K562 (cell line): Measurements from ENCODE around the gene FAM222A. TPM values are rescaled to one million over a fixed set of nuclear protein-coding genes. Genes with fewer than 3 reads are reported as not detected.

Source experiments
- ATAC-seq: fragments of 200-7000 bp; cut with Tn5 transposase; 3 replicates; pipeline ENCODE4 v1.9.1; 2020; ENCODE audit warnings: moderate library complexity
- BruUV-seq: library from RNA; stranded (reverse); fragments of 400-500 nt; replicated peaks from 2 replicates; lab custom pipeline; 2021; lab: Mats Ljungman, UMichigan
- CTCF ChIA-PET: fragments of 300-600 bp; formaldehyde crosslinking; extraction: SDS; loops from one replicate; lab custom pipeline; 2021; ENCODE audit warnings: low intra/inter-chr PET ratio; lab: Yijun Ruan, JAX
- POLR2A ChIA-PET: fragments of 300-600, 350-650 bp; sonication (Branson Sonifier 250); formaldehyde crosslinking; extraction: SDS; loops from one replicate; lab custom pipeline; 2021; ENCODE audit warnings: antibody characterized with exemption, inconsistent platforms; lab: Yijun Ruan, JAX
- DNase-seq, 4 experiments: peaks; one replicate each; pipeline versions ENCODE4 v3.0.0 to v3.0.0-alpha.2; 2011 to 2018; ENCODE audit warnings: low spot score in 3 of 4, mixed read lengths in 3 of 4; ENCODE audit errors: extremely low read depth in 1 of 4
- FAIRE-seq: peaks from 2 replicates; lab custom pipeline; 2011; peaks lifted over from hg19 to GRCh38; lab: Jason Lieb, UNC
- H2AFZ ChIP-seq: 2 replicates; pipeline ENCODE4 v1.6.0; 2011; ENCODE audit warnings: low read depth, low read length, control low read depth, inconsistent platforms
- H3K27ac ChIP-seq: fragments of 200-600 bp; 3 replicates; pipeline ENCODE4 v1.8.0; 2011; ENCODE audit warnings: low read depth, mild to moderate bottlenecking, control low read depth, inconsistent platforms, low read length, moderate library complexity, mixed read lengths; ENCODE audit errors: extremely low read depth
- H3K27me3 ChIP-seq, 2 experiments: fragments of 300-600 bp in 1 of 2; 2 replicates in 1 of 2; 3 replicates in 1 of 2; pipeline versions ENCODE4 v1.6.0 to v1.8.0; 2011; ENCODE audit warnings: inconsistent platforms in 2 of 2, low read length in 2 of 2, mild to moderate bottlenecking in 1 of 2, mixed read lengths in 1 of 2, moderate library complexity in 1 of 2; ENCODE audit not compliant: control insufficient read depth in 2 of 2, insufficient read depth in 2 of 2
- H3K36me3 ChIP-seq: fragments of 300-600 bp; 3 replicates; pipeline ENCODE4 v1.8.0; 2011; ENCODE audit warnings: mild to moderate bottlenecking, low read length, inconsistent platforms; ENCODE audit not compliant: control insufficient read depth, insufficient read depth
- H3K4me1 ChIP-seq, 2 experiments: fragments of 200-600 bp in 1 of 2; replicated peaks in 1 of 2; 2 replicates in 1 of 2; 3 replicates in 1 of 2; pipeline versions ENCODE4 v1.5.1 to v1.8.0; 2011; ENCODE audit warnings: inconsistent platforms in 2 of 2, low read length in 2 of 2, mild to moderate bottlenecking in 1 of 2, mixed read lengths in 1 of 2, moderate library complexity in 1 of 2; ENCODE audit not compliant: control insufficient read depth in 2 of 2, insufficient read depth in 2 of 2
- H3K4me2 ChIP-seq: 2 replicates; pipeline ENCODE4 v1.6.1; 2011; ENCODE audit warnings: low read length, control low read depth, inconsistent platforms, mixed read lengths; ENCODE audit not compliant: insufficient read depth
- H3K4me3 ChIP-seq: fragments of 200-600 bp; sonication (generic), shearing (Covaris generic); 2 replicates; pipeline ENCODE4 v1.5.1; 2016; ENCODE audit warnings: control low read depth, inconsistent platforms
- H3K79me2 ChIP-seq: fragments of 200-600 bp; 3 replicates; pipeline ENCODE4 v1.8.0; 2011; ENCODE audit warnings: low read length, inconsistent platforms; ENCODE audit not compliant: control insufficient read depth, insufficient read depth
- H3K9ac ChIP-seq, 2 experiments: 2 replicates each; pipeline versions ENCODE4 v1.6.0 to v1.6.1; 2011; ENCODE audit warnings: low read depth in 2 of 2, low read length in 2 of 2, control low read depth in 1 of 2, inconsistent platforms in 1 of 2, mild to moderate bottlenecking in 1 of 2, mixed read lengths in 1 of 2; ENCODE audit not compliant: insufficient read depth in 1 of 2
- H3K9me1 ChIP-seq: one replicate; pipeline ENCODE4 v1.6.0; 2011; ENCODE audit warnings: inconsistent platforms, mild to moderate bottlenecking, low read length, moderate library complexity; ENCODE audit not compliant: control insufficient read depth, insufficient read depth
- H3K9me3 ChIP-seq: replicated peaks from 2 replicates; pipeline ENCODE4 v1.5.1; 2011; ENCODE audit warnings: low read depth, low read length, inconsistent platforms; ENCODE audit not compliant: control insufficient read depth, insufficient read depth
- H4K20me1 ChIP-seq: replicated peaks from 2 replicates; pipeline ENCODE4 v1.6.1; 2011; ENCODE audit warnings: low read length, inconsistent platforms, mixed read lengths; ENCODE audit not compliant: control insufficient read depth, insufficient read depth
- CEBPG ChIP-seq, 3 experiments: fragments of 200-800 bp in 1 of 3; sonication (Bioruptor generic) in 1 of 3; sonication (generic) in 1 of 3; formaldehyde crosslinking in 1 of 3; IDR thresholded peaks in 2 of 3; conservative IDR thresholded peaks in 1 of 3; 2 replicates each; pipeline versions ENCODE4 v1.6.1 to v1.8.0; 2016 to 2022; ENCODE audit warnings: missing compliant biosample characterization in 2 of 3, missing genetic modification characterization in 2 of 3, mild to moderate bottlenecking in 1 of 3, missing genetic modification reagents in 1 of 3
- CEBPZ ChIP-seq: fragments of 150-350 bp; IDR thresholded peaks from 2 replicates; pipeline ENCODE4 v1.6.1; 2014; ENCODE audit warnings: low read depth, mild to moderate bottlenecking, low read length, borderline replicate concordance
- ERF ChIP-seq: fragments of 450-650 bp; formaldehyde crosslinking; IDR thresholded peaks from 2 replicates; pipeline ENCODE4 v1.4.0; 2020; ENCODE audit warnings: mild to moderate bottlenecking, mixed read lengths
- HOMEZ ChIP-seq: fragments of 250-450 bp; sonication (Bioruptor Pico); IDR thresholded peaks from 2 replicates; pipeline ENCODE4 v1.4.0; 2020; ENCODE audit warnings: mild to moderate bottlenecking, moderate library complexity
- MIER1 ChIP-seq: fragments of 450-650 bp; IDR thresholded peaks from 2 replicates; pipeline ENCODE4 v1.6.1; 2016; ENCODE audit warnings: antibody characterized with exemption, mild to moderate bottlenecking, low read depth
- MXD1 ChIP-seq: fragments of 250-450 bp; sonication (Bioruptor Pico); IDR thresholded peaks from 2 replicates; pipeline ENCODE4 v1.8.0; 2021; ENCODE audit warnings: borderline replicate concordance, mild to moderate bottlenecking, moderate library complexity; ENCODE audit not compliant: poor library complexity, severe bottlenecking
- PHB ChIP-seq: fragments of 250-450 bp; sonication (Bioruptor Pico); IDR thresholded peaks from 2 replicates; pipeline ENCODE4 v1.5.0; 2021
- POLR2A ChIP-seq: fragments of 450-650 bp; conservative IDR thresholded peaks from 2 replicates; pipeline ENCODE4 v1.6.1; 2016
- SMARCA5 ChIP-seq: fragments of 450-650 bp; IDR thresholded peaks from 2 replicates; pipeline ENCODE4 v1.6.1; 2016
- SOX6 ChIP-seq: fragments of 450-650 bp; IDR thresholded peaks from 2 replicates; pipeline ENCODE4 v1.6.1; 2014; ENCODE audit warnings: mild to moderate bottlenecking
- TAF9B ChIP-seq: fragments of 450-650 bp; IDR thresholded peaks from 2 replicates; pipeline ENCODE4 v1.6.1; 2018; ENCODE audit warnings: mild to moderate bottlenecking; ENCODE audit not compliant: partially characterized antibody
- TCF7L2 ChIP-seq: fragments of 150-350 bp; IDR thresholded peaks from 2 replicates; pipeline ENCODE4 v1.6.1; 2016; ENCODE audit warnings: low read depth, mild to moderate bottlenecking, low read length, moderate library complexity
- ZNF280A ChIP-seq: fragments of 450-650 bp; IDR thresholded peaks from 2 replicates; pipeline ENCODE4 v1.6.1; 2018; ENCODE audit warnings: mild to moderate bottlenecking, low read depth; ENCODE audit not compliant: partially characterized antibody
- WGBS: fragments of 100-300 bp; shearing (Covaris generic); methylation state at CpG from one replicate; pipeline ENCODE4 v1.1.6; 2016; ENCODE audit warnings: low coverage, mixed read lengths; ENCODE audit not compliant: insufficient coverage; ENCODE audit errors: missing lambda C conversion rate; 5-methylcytosine and 5-hydroxymethylcytosine counted together
- in situ Hi-C: fragments of 300-500 bp; cut with MboI; formaldehyde crosslinking; loops from 4 replicates; pipeline ENCODE4 v1.15.0; 2018; ENCODE audit warnings: inconsistent platforms, mixed read lengths
- intact Hi-C: fragments of 100-400 bp; cut with micrococcal nuclease; formaldehyde crosslinking; loops from 2 replicates; pipeline ENCODE4 v1.14.2; 2022
- polyA plus RNA-seq, 8 experiments: library from polyadenylated mRNA; depleted of rRNA in 4 of 8; stranded (reverse) in 5 of 8; unstranded in 3 of 8; fragments of >200 nt; fragmentation: Nextera tagmentation in 2 of 8; fragmentation: Illumina TruSeq in 1 of 8; extraction: Ambion mirVana in 2 of 8; extraction: Trizol in 1 of 8; gene quantifications; 2 replicates each; pipeline versions ENCODE4 v1.2.1 to v1.2.3, GENCODE V29; 2011 to 2014; ENCODE audit warnings: inconsistent platforms in 1 of 8, missing spikeins in 1 of 8
- total RNA-seq, 7 experiments: library from RNA; depleted of rRNA in 6 of 7; stranded (reverse); fragments of >200 nt in 6 of 7; fragmentation: Illumina TruSeq in 2 of 7; extraction: Trizol in 2 of 7; gene quantifications; 2 replicates each; pipeline versions ENCODE4 v1.2.1 to v1.2.3, GENCODE V29; 2011 to 2021; ENCODE audit warnings: low replicate concordance in 1 of 7

FAM222A gene
- total and polyA plus RNA-seq, 9 of the 15 experiments (the other 6 are each of a cell fraction or from before 2014, with no cell fraction given), result 0.03 to 0.36 (median 0.12) TPM; not detected in 1

GRCh38 chr12:109732321-109733305 lies 19.0 kb downstream of the FAM222A start:
- no peak for ATAC-seq
- no peak for TF ChIP-seq ZNF280A
- no peak for TF ChIP-seq ERF (CRISPR knock-in tag)
- TF ChIP-seq SOX6, result no peak
- no peak for TF ChIP-seq TCF7L2
- TF ChIP-seq HOMEZ (CRISPR knock-in tag), result no peak
- TF ChIP-seq PHB, result no peak
- no peak for TF ChIP-seq CEBPZ
- TF ChIP-seq CEBPG (CRISPR knock-in tag; IDR thresholded peaks at IDR 0.05), result no peak
- no peak for TF ChIP-seq CEBPG (tag; conservative IDR thresholded peaks at IDR 0.05 in 1 of 2, IDR thresholded peaks at IDR 0.05 in 1 of 2)
- no peak for TF ChIP-seq MIER1
- no peak for TF ChIP-seq SMARCA5
- TF ChIP-seq TAF9B, result no peak
- no peak for TF ChIP-seq MXD1 (CRISPR knock-in tag)
- no peak for TF ChIP-seq POLR2A

More at GRCh38 chr12:109732321-109733305, 19.0 kb downstream of the FAM222A start:
- intact Hi-C loops, result no loop called here
- no peak overlapping the region for H3K4me3 ChIP-seq
- H3K27me3 ChIP-seq, result peaks cover 18 to 86% of the 10 kb centered on the region in 2 experiments
- POLR2A ChIA-PET, result no interaction called here
- no peaks in the 10 kb centered on the region for H3K79me2 ChIP-seq
- no peak overlapping the region for H3K27ac ChIP-seq
- H2AFZ ChIP-seq, result no peak overlapping the region
- H3K9ac ChIP-seq, result no peak overlapping the region
- FAIRE-seq (no peak), DNase-seq (no peak)
- no peak overlapping the region for H3K4me2 ChIP-seq
- no peaks in the 10 kb centered on the region for H3K4me1 ChIP-seq
- H3K36me3 ChIP-seq, result no peaks in the 10 kb centered on the region
- no peaks in the 10 kb centered on the region for H3K9me1 ChIP-seq
- CTCF ChIA-PET, result interaction anchor here (0.6 kb wide), 1 partner anchor 13 kb away, joined by 4 read pairs; no protein-coding TSS in a partner anchor
- in situ Hi-C loops, result no loop called here
- peaks cover 29% of the 10 kb centered on the region for H4K20me1 ChIP-seq
- WGBS, result 2% methylated on average over 21 of the region's 21 CpGs
- H3K9me3 ChIP-seq, result no peaks in the 10 kb centered on the region
- no TSS peak for BruUV-seq
